HCT116 (cell line): ENCODE results near the gene ABCD1.
"Not testable (repeated sequence)": the region's sequence is repeated elsewhere in the genome, so short reads cannot be mapped to it uniquely, and the experiment has no call there.

Experiments used
- CEBPB ChIP-seq: IDR thresholded peaks from 2 replicates; pipeline ENCODE4 v1.6.1; 2012; ENCODE audit warnings: low read depth
- EZH2phosphoT487 ChIP-seq: fragments of 200-600 bp; IDR thresholded peaks from 2 replicates; pipeline ENCODE4 v1.6.1; 2018; ENCODE audit warnings: antibody characterized with exemption, borderline replicate concordance
- TF ChIP-seq, protein P1 (sequence below), 3 experiments: fragments of 200-600 bp in 1 of 3; sonication (generic) in 1 of 3; IDR thresholded peaks in 2 of 3; conservative IDR thresholded peaks in 1 of 3; 2 replicates each; pipeline ENCODE4 v1.5.1; 2012 to 2017; ENCODE audit warnings: low read depth in 2 of 3, low read length in 2 of 3, antibody characterized with exemption in 1 of 3, borderline replicate concordance in 1 of 3, control low read depth in 1 of 3, mild to moderate bottlenecking in 1 of 3, mixed read lengths in 1 of 3, mixed run types in 1 of 3, moderate library complexity in 1 of 3; ENCODE audit not compliant: insufficient read depth in 1 of 3

DNA sequence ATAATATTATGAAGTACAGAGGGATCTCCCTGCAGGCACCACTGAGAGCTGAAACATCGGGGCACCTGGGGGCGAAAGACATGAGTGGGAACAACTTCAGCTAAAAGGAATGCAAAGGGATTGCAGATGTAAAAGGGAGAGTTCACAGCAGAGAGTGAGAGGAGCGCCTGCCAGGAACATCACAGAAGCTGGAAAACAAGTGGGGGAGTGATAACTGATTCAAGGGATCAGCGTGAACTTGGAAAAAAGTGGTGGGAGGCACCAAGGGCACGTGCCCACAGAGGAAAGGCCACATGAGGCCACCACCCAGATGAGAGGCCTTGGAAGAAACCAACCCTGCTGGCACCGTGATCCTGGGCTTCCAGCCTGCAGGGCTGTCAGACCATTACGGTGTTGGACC lies 24.4 kb downstream of the ABCD1 start:
- not testable (repeated sequence) for TF ChIP-seq CEBPB, EZH2phosphoT487
- TF ChIP-seq, protein P1, sequence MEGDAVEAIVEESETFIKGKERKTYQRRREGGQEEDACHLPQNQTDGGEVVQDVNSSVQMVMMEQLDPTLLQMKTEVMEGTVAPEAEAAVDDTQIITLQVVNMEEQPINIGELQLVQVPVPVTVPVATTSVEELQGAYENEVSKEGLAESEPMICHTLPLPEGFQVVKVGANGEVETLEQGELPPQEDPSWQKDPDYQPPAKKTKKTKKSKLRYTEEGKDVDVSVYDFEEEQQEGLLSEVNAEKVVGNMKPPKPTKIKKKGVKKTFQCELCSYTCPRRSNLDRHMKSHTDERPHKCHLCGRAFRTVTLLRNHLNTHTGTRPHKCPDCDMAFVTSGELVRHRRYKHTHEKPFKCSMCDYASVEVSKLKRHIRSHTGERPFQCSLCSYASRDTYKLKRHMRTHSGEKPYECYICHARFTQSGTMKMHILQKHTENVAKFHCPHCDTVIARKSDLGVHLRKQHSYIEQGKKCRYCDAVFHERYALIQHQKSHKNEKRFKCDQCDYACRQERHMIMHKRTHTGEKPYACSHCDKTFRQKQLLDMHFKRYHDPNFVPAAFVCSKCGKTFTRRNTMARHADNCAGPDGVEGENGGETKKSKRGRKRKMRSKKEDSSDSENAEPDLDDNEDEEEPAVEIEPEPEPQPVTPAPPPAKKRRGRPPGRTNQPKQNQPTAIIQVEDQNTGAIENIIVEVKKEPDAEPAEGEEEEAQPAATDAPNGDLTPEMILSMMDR (IDR thresholded peaks at IDR 0.05 in 2 of 3, conservative IDR thresholded peaks at IDR 0.05 in 1 of 3; ENCODE audit: borderline replicate concordance in 1 of 3, insufficient read depth in 1 of 3, low read depth in 2 of 3, low read length in 2 of 3) = not testable (repeated sequence)
